BE2C (cell line): Measurements from ENCODE around the gene FKBP2.

Experiments used
- DNase-seq: peaks from one replicate; pipeline ENCODE4 v3.0.0-alpha.2; 2020
- H3K27me3 ChIP-seq: fragments of 250-450 bp; sonication (Bioruptor Pico); 2 replicates; pipeline ENCODE4 v1.5.1; 2020; ENCODE audit warnings: mild to moderate bottlenecking
- H3K36me3 ChIP-seq: fragments of 250-450 bp; sonication (Bioruptor Pico); 2 replicates; pipeline ENCODE4 v1.5.1; 2020; ENCODE audit warnings: mild to moderate bottlenecking
- H3K4me1 ChIP-seq: fragments of 250-450 bp; sonication (Bioruptor Pico); 2 replicates; pipeline ENCODE4 v1.5.1; 2020
- H3K4me3 ChIP-seq: 2 replicates; pipeline ENCODE4 v1.5.1; 2011; ENCODE audit warnings: low read depth, low read length
- H3K9me3 ChIP-seq: fragments of 250-450 bp; sonication (Bioruptor Pico); 2 replicates; pipeline ENCODE4 v1.5.1; 2020
- CTCF ChIP-seq: IDR thresholded peaks from 2 replicates; pipeline ENCODE4 v1.5.1; 2012; ENCODE audit warnings: mild to moderate bottlenecking, low read depth, low read length

Gene FKBP2

GRCh38 chr11:64216879-64217278 is 24.0 kb upstream of the FKBP2 start:
- no peaks in the 10 kb centered on the region for H3K27me3 ChIP-seq
- no peaks in the 10 kb centered on the region for H3K9me3 ChIP-seq
- H3K36me3 ChIP-seq: no peaks in the 10 kb centered on the region
- H3K4me3 ChIP-seq: no peak overlapping the region
- no peak for DNase-seq
- TF ChIP-seq CTCF: no peak
- no peaks in the 10 kb centered on the region for H3K4me1 ChIP-seq

- Histone ChIP-seq H3K4me3 (no peak overlapping the region), H3K36me3 (no peaks in the 10 kb centered on the region), H3K27me3 (no peaks in the 10 kb centered on the region), H3K9me3 (no peaks in the 10 kb centered on the region), H3K4me1 (peaks cover 8% of the 10 kb centered on the region)
- no peak for TF ChIP-seq CTCF
- no peak for DNase-seq
These were observed 22.1 kb upstream of the FKBP2 start for GRCh38 chr11:64218628-64219353.

GRCh38 chr11:64219354-64219684 is 21.6 kb upstream of the FKBP2 start:
- Histone ChIP-seq H3K4me3 (no peak overlapping the region), H3K4me1 (peaks cover 8% of the 10 kb centered on the region), H3K36me3 (no peaks in the 10 kb centered on the region), H3K27me3 (no peaks in the 10 kb centered on the region), H3K9me3 (no peaks in the 10 kb centered on the region)
- TF ChIP-seq CTCF: no peak
- no peak for DNase-seq

GRCh38 chr11:64219755-64220154 is 21.1 kb upstream of the FKBP2 start:
- Histone ChIP-seq H3K27me3 (no peaks in the 10 kb centered on the region), H3K36me3 (no peaks in the 10 kb centered on the region), H3K9me3 (no peaks in the 10 kb centered on the region), H3K4me1 (peaks cover 8% of the 10 kb centered on the region), H3K4me3 (no peak overlapping the region)
- TF ChIP-seq CTCF: no peak
- DNase-seq: no peak

- H3K27me3 ChIP-seq: no peaks in the 10 kb centered on the region
- no peaks in the 10 kb centered on the region for H3K9me3 ChIP-seq
- DNase-seq: no peak
- no peak for TF ChIP-seq CTCF
- H3K4me1 ChIP-seq: peaks cover 8% of the 10 kb centered on the region
- H3K36me3 ChIP-seq: no peaks in the 10 kb centered on the region
- no peak overlapping the region for H3K4me3 ChIP-seq
These were observed 20.6 kb upstream of the FKBP2 start for GRCh38 chr11:64220271-64220670.

GRCh38 chr11:64220798-64221197 is 20.1 kb upstream of the FKBP2 start:
- Histone ChIP-seq H3K4me3 (no peak overlapping the region), H3K27me3 (no peaks in the 10 kb centered on the region), H3K4me1 (peaks cover 8% of the 10 kb centered on the region), H3K36me3 (no peaks in the 10 kb centered on the region), H3K9me3 (no peaks in the 10 kb centered on the region)
- no peak for TF ChIP-seq CTCF
- no peak for DNase-seq
